B cell (primary cell): ENCODE measurements around the gene MTHFR. TPM values are rescaled to one million over a fixed set of nuclear protein-coding genes. Genes with fewer than 3 reads are reported as not detected.

ENCODE experiments used
- ATAC-seq: fragments of 200-7000 bp; cut with Tn5 transposase; one replicate; pipeline ENCODE4 v1.10.0; 2021; ENCODE audit warnings: low read depth, mild to moderate bottlenecking, moderate number of reproducible peaks, moderate library complexity
- CTCF ChIA-PET: fragments of 350-600 bp; sonication (Branson Sonifier 250); formaldehyde crosslinking; loops from one replicate; lab custom pipeline; 2021; ENCODE audit warnings: antibody characterized with exemption, inconsistent platforms; lab: Charles Lee
- POLR2A ChIA-PET: fragments of 350-600 bp; sonication (Branson Sonifier 250); formaldehyde crosslinking; loops from one replicate; lab custom pipeline; 2021; ENCODE audit warnings: antibody characterized with exemption; lab: Charles Lee
- DNase-seq: peaks from one replicate; pipeline ENCODE4 v3.0.0; 2013
- H2AFZ ChIP-seq: 2 replicates; pipeline ENCODE4 v1.6.1; 2012; ENCODE audit warnings: mild to moderate bottlenecking, low read depth, low read length; ENCODE audit not compliant: insufficient read depth, poor library complexity, severe bottlenecking
- H3K27ac ChIP-seq, 2 donors: 1 replicate in 1 of 2; 2 replicates in 1 of 2; pipeline ENCODE4 v1.5.1; 2012 to 2013; ENCODE audit warnings: low read length in 2 of 2, mild to moderate bottlenecking in 2 of 2, moderate library complexity in 1 of 2
- H3K27me3 ChIP-seq, 4 experiments: fragments of 200-600 bp in 1 of 4; sonication (generic) in 1 of 4; replicated peaks in 1 of 4; 1 replicate in 2 of 4; 2 replicates in 2 of 4; pipeline versions ENCODE4 v1.6.1 to v1.7.0; 2013 to 2016; ENCODE audit warnings: low read length in 3 of 4, mild to moderate bottlenecking in 2 of 4, mixed read lengths in 1 of 4, moderate library complexity in 1 of 4; ENCODE audit not compliant: insufficient read depth in 4 of 4, control insufficient read depth in 3 of 4; ENCODE audit errors: control extremely low read depth in 1 of 4
- H3K36me3 ChIP-seq, 2 experiments: replicated peaks in 1 of 2; 1 replicate in 1 of 2; 2 replicates in 1 of 2; pipeline versions ENCODE4 v1.6.1 to v1.7.1; 2013; ENCODE audit warnings: low read length in 1 of 2; ENCODE audit not compliant: insufficient read depth in 2 of 2, control insufficient read depth in 1 of 2; ENCODE audit errors: control extremely low read depth in 1 of 2, extremely low read depth in 1 of 2
- H3K4me1 ChIP-seq, 2 donors: fragments of 200-600 bp in 1 of 2; sonication (generic) in 1 of 2; 1 replicate in 1 of 2; 2 replicates in 1 of 2; pipeline versions ENCODE4 v1.5.1 to v1.6.1; 2013 to 2017; ENCODE audit warnings: low read length in 2 of 2; ENCODE audit not compliant: control insufficient read depth in 2 of 2, insufficient read depth in 2 of 2
- H3K4me2 ChIP-seq: replicated peaks from 2 replicates; pipeline ENCODE3; 2012; ENCODE audit warnings: mild to moderate bottlenecking, low read depth, low read length; ENCODE audit not compliant: poor library complexity, severe bottlenecking
- H3K4me3 ChIP-seq, 5 experiments: fragments of 200-600 bp in 1 of 5; sonication (generic) in 1 of 5; 1 replicate in 3 of 5; 2 replicates in 2 of 5; pipeline versions ENCODE4 v1.5.1 to v1.7.0; 2011 to 2016; ENCODE audit warnings: low read length in 4 of 5, mild to moderate bottlenecking in 4 of 5, low read depth in 2 of 5, control low read depth in 1 of 5, moderate library complexity in 1 of 5; ENCODE audit not compliant: insufficient read depth in 1 of 5; ENCODE audit errors: control extremely low read depth in 1 of 5, extremely low read depth in 1 of 5
- H3K79me2 ChIP-seq: fragments of 200-600 bp; sonication (generic); one replicate; pipeline ENCODE4 v1.6.0; 2016; ENCODE audit warnings: low read length; ENCODE audit not compliant: control insufficient read depth, insufficient read depth
- H3K9ac ChIP-seq: fragments of 200-600 bp; sonication (generic); 2 replicates; pipeline ENCODE4 v1.6.1; 2017; ENCODE audit warnings: mild to moderate bottlenecking, low read length, moderate library complexity
- H3K9me3 ChIP-seq, 3 donors: one replicate each; pipeline versions ENCODE4 v1.6.1 to v1.7.1; 2013; ENCODE audit warnings: low read length in 2 of 3; ENCODE audit not compliant: control insufficient read depth in 2 of 3, insufficient read depth in 1 of 3; ENCODE audit errors: control extremely low read depth in 1 of 3
- H4K20me1 ChIP-seq: 2 replicates; pipeline ENCODE4 v1.6.0; 2012; ENCODE audit warnings: mild to moderate bottlenecking, low read length; ENCODE audit not compliant: insufficient read depth, control insufficient read depth, poor library complexity, severe bottlenecking
- H3K27ac Mint-ChIP-seq: one replicate; pipeline ENCODE4 v1.8.0; 2021; ENCODE audit warnings: mixed read lengths
- H3K27me3 Mint-ChIP-seq: one replicate; pipeline ENCODE4 v1.8.0; 2021; ENCODE audit warnings: mixed read lengths
- H3K4me1 Mint-ChIP-seq: one replicate; pipeline ENCODE4 v1.8.0; 2021; ENCODE audit warnings: mixed read lengths
- H3K4me3 Mint-ChIP-seq: one replicate; pipeline ENCODE4 v1.8.0; 2021; ENCODE audit warnings: mixed read lengths
- H3K9me3 Mint-ChIP-seq: one replicate; pipeline ENCODE4 v1.8.0; 2022; ENCODE audit warnings: mixed read lengths; ENCODE audit not compliant: insufficient read depth
- EZH2 ChIP-seq: IDR thresholded peaks from 2 replicates; pipeline ENCODE4 v1.6.1; 2012; ENCODE audit warnings: borderline replicate concordance, low read depth, mild to moderate bottlenecking, moderate library complexity, low read length; ENCODE audit not compliant: insufficient read depth, poor library complexity, severe bottlenecking
- WGBS: methylation state at CpG from one replicate; pipeline ENCODE4 v1.1.5; 2013; ENCODE audit warnings: missing lambda C conversion rate; ENCODE audit not compliant: insufficient coverage; 5-methylcytosine and 5-hydroxymethylcytosine counted together
- intact Hi-C: fragments of 100-400 bp; cut with micrococcal nuclease; formaldehyde crosslinking; loops from one replicate; pipeline ENCODE4 v1.10.0; 2022
- polyA plus RNA-seq: library from polyadenylated mRNA; depleted of rRNA; stranded (reverse); fragments of >200 nt; gene quantifications from 2 replicates; pipeline ENCODE4 v1.2.3, GENCODE V29; 2012
- total RNA-seq, 2 donors: library from RNA; stranded (reverse); fragments of 120-200 nt in 1 of 2; gene quantifications; 1 replicate in 1 of 2; 2 replicates in 1 of 2; pipeline versions ENCODE4 v1.2.3 to v1.2.4, GENCODE V29; 2013 to 2022
- TF ChIP-seq, protein P1 (sequence below): fragments of 200-600 bp; IDR thresholded peaks from one replicate; pipeline ENCODE4 v1.8.0; 2022; ENCODE audit warnings: antibody characterized with exemption, mild to moderate bottlenecking

MTHFR gene
- total and polyA plus RNA-seq, 2 donors (not counting 1 experiment from before 2014, with no cell fraction given) = 35.8 to 114 TPM

DNA sequence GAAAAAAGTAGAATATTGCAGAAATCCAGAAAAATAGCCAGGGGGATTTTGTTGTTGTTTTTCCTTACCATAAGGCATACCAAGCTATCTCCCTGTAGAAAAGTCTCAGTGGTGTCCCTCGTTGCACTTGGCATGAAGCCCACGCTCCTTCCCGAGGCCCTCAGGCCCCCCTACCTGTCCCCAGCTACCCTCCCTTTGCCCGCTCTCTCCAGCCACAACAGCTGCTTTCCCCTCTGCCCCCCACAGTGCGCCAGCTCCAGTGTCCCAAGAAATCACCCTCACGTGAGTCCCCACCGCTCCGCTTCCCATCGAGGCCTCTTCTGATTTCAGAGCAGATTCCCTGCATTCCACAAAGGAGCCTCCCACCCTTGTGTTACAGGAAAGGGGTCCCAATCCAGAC, 61.5 kb downstream of the MTHFR start:
- 95% methylated on average over 9 of the region's 9 CpGs for WGBS
- Histone ChIP-seq H4K20me1 (peaks cover 13% of the 10 kb centered on the region), H2AFZ (no peak overlapping the region), H3K27me3 (no peaks in the 10 kb centered on the region), H3K27ac (no peak overlapping the region), H3K4me1 (peaks cover 13 to 20% of the 10 kb centered on the region in 2 donors), H3K36me3 (peaks cover 0 to 22% of the 10 kb centered on the region in 2 experiments), H3K79me2 (peaks cover 34% of the 10 kb centered on the region), H3K9ac (no peak overlapping the region), H3K4me3 (no peak overlapping the region), H3K4me2 (no peak overlapping the region), H3K9me3 (no peaks in the 10 kb centered on the region)
- Mint-ChIP-seq H3K9me3 (no peaks in the 10 kb centered on the region), H3K4me1 (peaks cover 24% of the 10 kb centered on the region), H3K27me3 (no peaks in the 10 kb centered on the region), H3K27ac (no peak overlapping the region), H3K4me3 (no peak overlapping the region)
- TF ChIP-seq, protein P1, sequence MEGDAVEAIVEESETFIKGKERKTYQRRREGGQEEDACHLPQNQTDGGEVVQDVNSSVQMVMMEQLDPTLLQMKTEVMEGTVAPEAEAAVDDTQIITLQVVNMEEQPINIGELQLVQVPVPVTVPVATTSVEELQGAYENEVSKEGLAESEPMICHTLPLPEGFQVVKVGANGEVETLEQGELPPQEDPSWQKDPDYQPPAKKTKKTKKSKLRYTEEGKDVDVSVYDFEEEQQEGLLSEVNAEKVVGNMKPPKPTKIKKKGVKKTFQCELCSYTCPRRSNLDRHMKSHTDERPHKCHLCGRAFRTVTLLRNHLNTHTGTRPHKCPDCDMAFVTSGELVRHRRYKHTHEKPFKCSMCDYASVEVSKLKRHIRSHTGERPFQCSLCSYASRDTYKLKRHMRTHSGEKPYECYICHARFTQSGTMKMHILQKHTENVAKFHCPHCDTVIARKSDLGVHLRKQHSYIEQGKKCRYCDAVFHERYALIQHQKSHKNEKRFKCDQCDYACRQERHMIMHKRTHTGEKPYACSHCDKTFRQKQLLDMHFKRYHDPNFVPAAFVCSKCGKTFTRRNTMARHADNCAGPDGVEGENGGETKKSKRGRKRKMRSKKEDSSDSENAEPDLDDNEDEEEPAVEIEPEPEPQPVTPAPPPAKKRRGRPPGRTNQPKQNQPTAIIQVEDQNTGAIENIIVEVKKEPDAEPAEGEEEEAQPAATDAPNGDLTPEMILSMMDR = no peak
- TF ChIP-seq EZH2 = no peak
- DNase-seq (no peak), ATAC-seq (no peak)
- POLR2A ChIA-PET = no interaction called here
- CTCF ChIA-PET = interaction anchor here (1.6 kb wide), 1 partner anchor 25 kb away, joined by 5 read pairs; no protein-coding TSS in a partner anchor
- intact Hi-C loops = no loop called here

DNA sequence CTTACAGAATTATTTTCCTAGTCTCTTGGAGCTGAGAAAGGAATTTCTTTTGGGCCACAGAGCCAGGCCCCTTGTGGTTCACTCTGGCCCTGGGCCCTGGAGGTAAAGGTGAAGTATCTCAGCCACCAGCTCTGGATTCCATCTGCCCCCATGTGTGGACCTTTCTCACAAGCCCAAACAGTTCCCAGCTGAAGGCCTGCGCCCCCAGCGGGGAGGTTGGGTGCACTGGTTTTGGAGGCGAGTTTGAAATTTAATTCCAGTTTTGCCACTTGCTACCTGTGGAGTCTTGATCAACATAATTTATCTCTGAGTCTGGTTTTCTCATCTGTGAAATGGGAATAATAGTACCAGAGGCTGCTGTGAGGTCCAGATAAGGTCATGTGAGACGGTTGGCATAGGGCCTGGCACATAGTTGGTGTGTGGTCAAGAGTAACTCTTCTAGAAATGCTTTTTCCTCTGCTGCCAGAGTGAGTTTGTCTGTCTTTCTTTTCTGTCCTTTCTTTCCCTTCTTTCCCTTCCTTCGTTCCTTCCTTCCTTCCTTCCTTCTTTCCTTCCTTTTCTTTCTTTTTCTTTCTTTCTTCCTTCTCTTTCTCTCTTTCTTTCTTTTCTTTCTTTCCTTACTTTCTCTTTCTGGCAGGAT, 63.7 kb downstream of the MTHFR start:
- Mint-ChIP-seq H3K4me1 (peaks cover 30% of the 10 kb centered on the region), H3K27ac (no peak overlapping the region), H3K27me3 (no peaks in the 10 kb centered on the region), H3K9me3 (no peaks in the 10 kb centered on the region), H3K4me3 (no peak overlapping the region)
- Histone ChIP-seq H3K36me3 (peaks cover 0 to 12% of the 10 kb centered on the region in 2 experiments), H3K4me1 (peaks cover 21 to 25% of the 10 kb centered on the region in 2 donors), H3K9me3 (no peaks in the 10 kb centered on the region), H3K4me3 (no peak overlapping the region), H3K4me2 (no peak overlapping the region), H2AFZ (no peak overlapping the region), H3K27me3 (no peaks in the 10 kb centered on the region), H3K79me2 (peaks cover 34% of the 10 kb centered on the region), H3K9ac (no peak overlapping the region), H3K27ac (no peak overlapping the region), H4K20me1 (peaks cover 13% of the 10 kb centered on the region)
- ChIA-PET POLR2A (no interaction called here), CTCF (no interaction called here)
- TF ChIP-seq, protein P1 = no peak
- TF ChIP-seq EZH2 = no peak
- ATAC-seq = no peak
- intact Hi-C loops = no loop called here
- DNase-seq = no peak
- WGBS = 95% methylated on average over 4 of the region's 5 CpGs
